RWPE2 (cell line): ENCODE data around the gene LARGE1.

Source experiments
- ATAC-seq: fragments of 200-7000 bp; cut with Tn5 transposase; 3 replicates; pipeline ENCODE4 v1.9.1; 2021; ENCODE audit warnings: low read depth
- DNase-seq: peaks from one replicate; pipeline ENCODE4 v3.0.0-alpha.2; 2020; ENCODE audit warnings: low spot score
- H3K27ac ChIP-seq: fragments of 450-650 bp; 2 replicates; pipeline ENCODE4 v1.5.1; 2017; ENCODE audit warnings: mild to moderate bottlenecking; ENCODE audit not compliant: poor library complexity, severe bottlenecking
- H3K27me3 ChIP-seq: fragments of 250-450 bp; sonication (Bioruptor Pico); 2 replicates; pipeline ENCODE4 v1.5.1; 2021; ENCODE audit warnings: mild to moderate bottlenecking, moderate library complexity; ENCODE audit not compliant: insufficient read depth, poor library complexity, severe bottlenecking
- H3K36me3 ChIP-seq: fragments of 250-450 bp; sonication (Bioruptor Pico); 2 replicates; pipeline ENCODE4 v1.5.1; 2020; ENCODE audit warnings: low read depth, mild to moderate bottlenecking, moderate library complexity
- H3K4me1 ChIP-seq: fragments of 250-450 bp; sonication (Bioruptor Pico); 2 replicates; pipeline ENCODE4 v1.5.1; 2021; ENCODE audit warnings: mild to moderate bottlenecking, moderate library complexity; ENCODE audit not compliant: insufficient read depth, poor library complexity, severe bottlenecking
- H3K4me3 ChIP-seq: fragments of 250-450 bp; sonication (Bioruptor Pico); 2 replicates; pipeline ENCODE4 v1.5.1; 2021; ENCODE audit warnings: mild to moderate bottlenecking, moderate library complexity; ENCODE audit not compliant: severe bottlenecking
- H3K9me3 ChIP-seq: fragments of 250-450 bp; sonication (Bioruptor Pico); 2 replicates; pipeline ENCODE4 v1.5.1; 2021; ENCODE audit warnings: mild to moderate bottlenecking, moderate library complexity; ENCODE audit not compliant: severe bottlenecking
- TF ChIP-seq, protein P1 (sequence below): fragments of 450-650 bp; IDR thresholded peaks from one replicate; pipeline ENCODE4 v1.5.1; 2017; ENCODE audit warnings: mild to moderate bottlenecking, moderate library complexity; ENCODE audit not compliant: poor library complexity, severe bottlenecking

LARGE1 gene

DNA sequence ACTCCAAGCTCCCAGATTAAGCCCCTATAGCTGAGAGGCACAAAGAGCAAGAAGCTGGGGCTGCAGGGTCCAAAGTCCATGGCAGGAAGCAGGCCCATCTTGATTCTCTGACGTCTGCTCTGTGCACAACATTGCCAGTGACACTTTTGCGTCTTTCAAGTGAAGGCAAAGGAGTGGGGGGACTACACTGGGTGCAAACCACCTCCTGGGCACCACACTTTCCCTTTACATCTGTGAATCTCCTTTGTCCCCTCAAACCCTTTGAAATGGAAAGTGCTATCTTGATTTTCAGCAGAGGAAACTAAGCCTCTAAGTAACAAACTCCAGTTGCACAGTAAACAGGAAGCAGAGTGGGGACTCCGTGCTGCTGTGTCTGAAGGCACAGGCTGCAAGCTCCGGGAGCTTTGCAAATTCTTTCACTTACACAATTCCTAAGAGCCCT is 428.0 kb downstream of the LARGE1 start:
- DNase-seq (no peak), ATAC-seq (no peak)
- Histone ChIP-seq H3K4me1 (no peaks in the 10 kb centered on the region), H3K4me3 (no peak overlapping the region), H3K27ac (no peak overlapping the region), H3K27me3 (no peaks in the 10 kb centered on the region), H3K36me3 (no peaks in the 10 kb centered on the region), H3K9me3 (peaks cover 4% of the 10 kb centered on the region)
- TF ChIP-seq, protein P1, sequence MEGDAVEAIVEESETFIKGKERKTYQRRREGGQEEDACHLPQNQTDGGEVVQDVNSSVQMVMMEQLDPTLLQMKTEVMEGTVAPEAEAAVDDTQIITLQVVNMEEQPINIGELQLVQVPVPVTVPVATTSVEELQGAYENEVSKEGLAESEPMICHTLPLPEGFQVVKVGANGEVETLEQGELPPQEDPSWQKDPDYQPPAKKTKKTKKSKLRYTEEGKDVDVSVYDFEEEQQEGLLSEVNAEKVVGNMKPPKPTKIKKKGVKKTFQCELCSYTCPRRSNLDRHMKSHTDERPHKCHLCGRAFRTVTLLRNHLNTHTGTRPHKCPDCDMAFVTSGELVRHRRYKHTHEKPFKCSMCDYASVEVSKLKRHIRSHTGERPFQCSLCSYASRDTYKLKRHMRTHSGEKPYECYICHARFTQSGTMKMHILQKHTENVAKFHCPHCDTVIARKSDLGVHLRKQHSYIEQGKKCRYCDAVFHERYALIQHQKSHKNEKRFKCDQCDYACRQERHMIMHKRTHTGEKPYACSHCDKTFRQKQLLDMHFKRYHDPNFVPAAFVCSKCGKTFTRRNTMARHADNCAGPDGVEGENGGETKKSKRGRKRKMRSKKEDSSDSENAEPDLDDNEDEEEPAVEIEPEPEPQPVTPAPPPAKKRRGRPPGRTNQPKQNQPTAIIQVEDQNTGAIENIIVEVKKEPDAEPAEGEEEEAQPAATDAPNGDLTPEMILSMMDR, result no peak

DNA sequence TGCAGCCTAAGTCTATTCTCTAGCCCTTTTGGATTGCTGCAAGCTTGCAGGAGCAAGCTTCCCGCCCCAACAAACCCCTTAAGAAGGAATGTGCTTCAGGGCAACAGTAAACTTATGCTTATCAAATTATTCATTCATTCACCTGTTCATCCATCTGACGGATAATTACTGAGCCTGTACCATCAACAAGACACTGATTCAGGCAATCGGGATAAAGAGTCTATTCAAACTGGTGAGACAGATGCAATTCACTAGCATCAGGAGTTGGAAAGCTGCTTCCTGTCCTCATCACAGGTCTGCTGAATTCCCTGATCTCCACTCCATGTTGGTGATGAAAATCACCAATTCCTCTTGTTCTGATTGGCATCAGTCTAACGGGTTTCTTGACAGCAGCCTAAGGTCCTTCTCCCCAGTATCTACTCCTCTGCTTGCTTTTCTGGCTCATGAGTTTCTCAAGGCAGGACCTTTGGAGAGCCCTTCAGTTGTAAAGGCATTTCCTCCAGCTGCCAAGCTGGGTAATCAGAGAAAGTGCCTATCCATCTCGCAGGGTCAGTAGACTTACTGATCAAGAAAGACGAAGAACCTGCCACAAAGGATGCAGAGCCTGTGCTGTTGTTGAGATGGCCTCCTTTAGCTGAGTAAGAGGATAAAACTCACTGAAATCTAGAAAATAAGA is 433.1 kb downstream of the LARGE1 start:
- DNase-seq (no peak), ATAC-seq (no peak)
- H3K4me1 ChIP-seq, result no peaks in the 10 kb centered on the region
- no peak overlapping the region for H3K27ac ChIP-seq
- TF ChIP-seq, protein P1, result no peak
- H3K36me3 ChIP-seq, result no peaks in the 10 kb centered on the region
- H3K27me3 ChIP-seq, result no peaks in the 10 kb centered on the region
- no peak overlapping the region for H3K4me3 ChIP-seq
- H3K9me3 ChIP-seq, result no peaks in the 10 kb centered on the region

DNA sequence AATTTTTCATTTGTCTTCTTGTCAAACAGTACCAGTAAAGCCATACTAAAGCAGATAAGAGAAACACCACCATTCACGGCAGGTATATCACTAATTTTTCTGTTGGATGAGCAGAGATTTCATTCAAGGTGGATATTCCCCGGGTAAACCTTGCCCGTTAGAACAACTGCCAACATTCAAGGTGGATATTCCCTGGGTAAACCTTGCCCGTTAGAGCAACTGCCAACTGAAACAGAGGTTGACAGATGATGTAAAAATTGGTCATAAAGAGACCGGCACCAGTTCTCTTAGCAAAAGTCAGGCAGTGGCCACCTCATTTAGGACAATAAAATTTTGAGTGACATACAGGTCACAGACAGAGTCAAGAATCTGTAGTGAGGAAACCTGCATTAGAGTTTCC is 438.7 kb downstream of the LARGE1 start:
- Histone ChIP-seq H3K36me3 (no peaks in the 10 kb centered on the region), H3K27me3 (no peaks in the 10 kb centered on the region), H3K4me1 (no peaks in the 10 kb centered on the region), H3K27ac (no peak overlapping the region), H3K9me3 (no peaks in the 10 kb centered on the region), H3K4me3 (no peak overlapping the region)
- DNase-seq (no peak), ATAC-seq (no peak)
- TF ChIP-seq, protein P1, result no peak

DNA sequence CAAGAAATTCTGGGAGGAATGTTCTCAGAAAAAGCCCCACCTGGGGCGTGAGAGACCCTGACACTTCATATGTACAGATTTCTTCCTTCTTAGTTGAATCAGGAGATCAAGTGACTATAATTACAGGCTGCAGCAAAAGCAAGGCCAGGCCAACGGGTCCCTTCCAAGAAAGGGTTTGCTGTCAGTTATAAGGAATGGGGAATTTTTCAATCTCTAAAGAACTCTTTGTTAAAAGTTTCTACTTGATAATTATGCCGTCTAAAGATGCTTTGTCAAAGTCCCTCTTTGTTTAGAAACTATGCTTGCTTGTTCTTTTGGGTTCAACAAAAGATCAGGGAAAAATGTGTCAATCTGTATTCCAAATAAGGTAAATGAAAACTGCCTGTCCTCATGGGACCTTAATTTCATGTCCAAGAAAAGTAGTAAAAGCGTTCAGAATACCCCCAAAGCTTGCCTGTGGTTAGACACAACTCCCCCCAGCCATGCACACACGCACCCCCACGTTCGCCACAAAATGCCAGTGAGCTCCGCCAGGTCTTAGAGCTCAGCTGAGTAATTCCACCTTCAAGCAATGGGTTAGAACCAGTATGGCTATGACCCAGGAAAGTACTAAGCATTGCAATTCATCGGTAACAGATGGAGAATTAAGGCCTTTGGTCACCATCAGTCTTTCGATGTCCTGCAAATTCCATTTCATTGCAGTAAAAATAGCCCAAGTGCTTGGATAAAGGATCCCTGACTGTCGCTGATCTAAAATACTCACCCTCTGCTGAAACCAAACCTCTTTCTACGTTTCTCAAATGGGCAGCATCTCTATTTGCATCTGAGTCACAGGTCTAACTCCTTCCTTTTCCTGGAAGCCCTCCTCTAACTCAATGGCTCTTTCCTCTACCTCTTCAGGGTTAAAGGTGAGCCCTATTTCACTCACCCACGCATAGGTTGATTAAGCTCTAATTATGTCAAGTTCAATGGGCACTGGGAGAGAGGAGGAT is 442.9 kb downstream of the LARGE1 start:
- ATAC-seq (no peak), DNase-seq (no peak)
- Histone ChIP-seq H3K27me3 (no peaks in the 10 kb centered on the region), H3K4me3 (no peak overlapping the region), H3K4me1 (no peaks in the 10 kb centered on the region), H3K9me3 (no peaks in the 10 kb centered on the region), H3K36me3 (no peaks in the 10 kb centered on the region), H3K27ac (no peak overlapping the region)
- TF ChIP-seq, protein P1, result no peak
